H1 (cell line): ENCODE data around the gene RRH. TPM values are rescaled to one million over a fixed set of nuclear protein-coding genes. Genes with fewer than 3 reads are reported as not detected.

Source experiments
- CTCF ChIA-PET: fragments of 300-600 bp; sonication (Branson Sonifier 250); formaldehyde crosslinking; loops from one replicate; lab custom pipeline; 2021; ENCODE audit not compliant: partially characterized antibody; lab: Charles Lee
- POLR2A ChIA-PET: fragments of 300-600 bp; sonication (Branson Sonifier 250); formaldehyde crosslinking; loops from one replicate; lab custom pipeline; 2021; ENCODE audit warnings: inconsistent platforms; ENCODE audit not compliant: partially characterized antibody; lab: Charles Lee
- DNase-seq, 2 experiments: peaks; one replicate each; pipeline versions ENCODE4 v3.0.0 to v3.0.0-alpha.2; 2010 to 2022; ENCODE audit warnings: low spot score in 2 of 2, low read depth in 1 of 2, mixed read lengths in 1 of 2
- FAIRE-seq: peaks from 2 replicates; lab custom pipeline; 2011; peaks lifted over from hg19 to GRCh38; lab: Jason Lieb, UNC
- H2AFZ ChIP-seq: 2 replicates; pipeline ENCODE4 v1.8.1; 2012; ENCODE audit warnings: low read length, inconsistent platforms
- H2AK5ac ChIP-seq: 2 replicates; pipeline ENCODE4 v1.6.1; 2013; ENCODE audit warnings: low read depth, low read length
- H2BK120ac ChIP-seq: replicated peaks from 2 replicates; pipeline ENCODE3; 2013; ENCODE audit warnings: low read depth, low read length, inconsistent platforms
- H2BK12ac ChIP-seq: 2 replicates; pipeline ENCODE4 v1.6.1; 2013; ENCODE audit warnings: low read depth, low read length
- H2BK15ac ChIP-seq: 2 replicates; pipeline ENCODE4 v1.6.1; 2013; ENCODE audit warnings: low read length
- H2BK20ac ChIP-seq: 2 replicates; pipeline ENCODE4 v1.6.1; 2013; ENCODE audit warnings: low read length
- H2BK5ac ChIP-seq: 2 replicates; pipeline ENCODE4 v1.6.1; 2013; ENCODE audit warnings: low read depth, low read length
- H3K14ac ChIP-seq: 2 replicates; pipeline ENCODE4 v1.6.1; 2013; ENCODE audit warnings: inconsistent platforms; ENCODE audit not compliant: insufficient read length
- H3K18ac ChIP-seq: 2 replicates; pipeline ENCODE4 v1.6.1; 2013; ENCODE audit warnings: low read length; ENCODE audit errors: extremely low read depth
- H3K23ac ChIP-seq: 2 replicates; pipeline ENCODE4 v1.6.1; 2013; ENCODE audit warnings: inconsistent platforms; ENCODE audit not compliant: insufficient read length
- H3K23me2 ChIP-seq: 2 replicates; pipeline ENCODE4 v1.6.1; 2013; ENCODE audit warnings: low read depth, low read length
- H3K27ac ChIP-seq: 2 replicates; pipeline ENCODE4 v1.6.1; 2011; ENCODE audit warnings: low read depth, low read length, inconsistent platforms
- H3K27me3 ChIP-seq, 4 experiments: replicated peaks in 1 of 4; 1 replicate in 1 of 4; 2 replicates in 3 of 4; pipeline versions ENCODE4 v1.6.1 to v1.8.1; 2011 to 2013; ENCODE audit warnings: low read length in 3 of 4, mild to moderate bottlenecking in 3 of 4, inconsistent platforms in 2 of 4, mixed read lengths in 2 of 4, moderate library complexity in 1 of 4; ENCODE audit not compliant: control insufficient read depth in 3 of 4, insufficient read depth in 3 of 4; ENCODE audit errors: extremely low read depth in 1 of 4
- H3K36me3 ChIP-seq, 4 experiments: 2 replicates each; pipeline versions ENCODE4 v1.6.1 to v1.8.1; 2011 to 2013; ENCODE audit warnings: mild to moderate bottlenecking in 4 of 4, low read length in 3 of 4, moderate library complexity in 2 of 4, control low read depth in 1 of 4, inconsistent platforms in 1 of 4; ENCODE audit not compliant: insufficient read depth in 4 of 4, control insufficient read depth in 2 of 4
- H3K4ac ChIP-seq: replicated peaks from 2 replicates; pipeline ENCODE3; 2013; ENCODE audit warnings: low read length, low read depth, mixed read lengths, inconsistent platforms; ENCODE audit not compliant: insufficient read length
- H3K4me1 ChIP-seq, 4 experiments: replicated peaks in 1 of 4; 1 replicate in 1 of 4; 2 replicates in 3 of 4; pipeline versions ENCODE4 v1.6.1 to v1.8.1; 2011 to 2013; ENCODE audit warnings: low read length in 3 of 4, inconsistent platforms in 2 of 4, mixed read lengths in 1 of 4; ENCODE audit not compliant: insufficient read depth in 4 of 4, control insufficient read depth in 3 of 4
- H3K4me2 ChIP-seq, 2 experiments: 2 replicates each; pipeline versions ENCODE4 v1.6.1 to v1.8.1; 2011 to 2013; ENCODE audit warnings: low read depth in 2 of 2, low read length in 2 of 2, control low read depth in 1 of 2, inconsistent platforms in 1 of 2, mild to moderate bottlenecking in 1 of 2; ENCODE audit not compliant: insufficient read depth in 1 of 2
- H3K4me3 ChIP-seq, 4 experiments: fragments of 200-600, 300-600 bp in 1 of 4; sonication (generic), shearing (Covaris generic), sonication (Bioruptor Twin) in 1 of 4; 2 replicates each; pipeline versions ENCODE4 v1.5.1 to v1.8.1; 2011 to 2016; ENCODE audit warnings: low read length in 4 of 4, low read depth in 3 of 4, control low read depth in 2 of 4, inconsistent platforms in 2 of 4, mild to moderate bottlenecking in 2 of 4, mixed read lengths in 1 of 4, moderate library complexity in 1 of 4; ENCODE audit not compliant: insufficient read depth in 2 of 4; ENCODE audit errors: extremely low read depth in 1 of 4
- H3K56ac ChIP-seq: replicated peaks from 2 replicates; pipeline ENCODE3; 2013; ENCODE audit warnings: low read depth, mild to moderate bottlenecking, mixed read lengths, low read length, inconsistent platforms; ENCODE audit not compliant: insufficient read length
- H3K79me1 ChIP-seq: 2 replicates; pipeline ENCODE4 v1.6.1; 2013; ENCODE audit warnings: low read depth, low read length, control low read depth
- H3K79me2 ChIP-seq, 2 experiments: 2 replicates each; pipeline versions ENCODE4 v1.6.1 to v1.8.1; 2012 to 2013; ENCODE audit warnings: low read length in 2 of 2, mild to moderate bottlenecking in 2 of 2, inconsistent platforms in 1 of 2; ENCODE audit not compliant: insufficient read depth in 2 of 2, control insufficient read depth in 1 of 2
- H3K9ac ChIP-seq, 4 experiments: replicated peaks in 1 of 4; 1 replicate in 1 of 4; 2 replicates in 3 of 4; pipeline versions ENCODE4 v1.6.1 to v1.8.1; 2011 to 2013; ENCODE audit warnings: low read depth in 3 of 4, low read length in 3 of 4, control low read depth in 2 of 4, mild to moderate bottlenecking in 2 of 4, moderate library complexity in 2 of 4, inconsistent platforms in 1 of 4; ENCODE audit errors: extremely low read depth in 1 of 4
- H3K9me3 ChIP-seq, 2 experiments: 2 replicates each; pipeline versions ENCODE4 v1.6.1 to v1.8.1; 2012 to 2013; ENCODE audit warnings: mild to moderate bottlenecking in 2 of 2, moderate library complexity in 2 of 2, control low read depth in 1 of 2, inconsistent platforms in 1 of 2, low read depth in 1 of 2, low read length in 1 of 2, mixed read lengths in 1 of 2; ENCODE audit not compliant: insufficient read depth in 2 of 2
- H4K20me1 ChIP-seq, 2 experiments: replicated peaks in 1 of 2; 2 replicates each; pipeline versions ENCODE3 to v1.8.1; 2011 to 2013; ENCODE audit warnings: inconsistent platforms in 2 of 2, low read length in 2 of 2, mild to moderate bottlenecking in 1 of 2; ENCODE audit not compliant: insufficient read depth in 2 of 2, control insufficient read depth in 1 of 2
- H4K5ac ChIP-seq: 2 replicates; pipeline ENCODE4 v1.6.1; 2013; ENCODE audit warnings: low read length, low read depth, mixed read lengths, inconsistent platforms; ENCODE audit not compliant: insufficient read length
- H4K8ac ChIP-seq: 2 replicates; pipeline ENCODE4 v1.8.0; 2013; ENCODE audit warnings: mild to moderate bottlenecking, moderate library complexity, low read length, inconsistent platforms; ENCODE audit not compliant: insufficient read depth; ENCODE audit errors: extremely low read depth
- H4K91ac ChIP-seq: replicated peaks from 2 replicates; pipeline ENCODE3; 2013; ENCODE audit warnings: low read length, mixed read lengths, inconsistent platforms; ENCODE audit not compliant: insufficient read length
- CTBP2 ChIP-seq: IDR thresholded peaks from 2 replicates; pipeline ENCODE4 v1.7.0; 2011; ENCODE audit warnings: borderline replicate concordance, mild to moderate bottlenecking, moderate library complexity, mixed read lengths, low read length; ENCODE audit not compliant: insufficient read depth, insufficient read length
- WGBS, 2 experiments: shearing (Covaris generic) in 1 of 2; methylation state at CpG; one replicate each; pipeline versions ENCODE4 v1.1.6 to v1.1.7; 2013 to 2015; ENCODE audit warnings: low lambda C conversion rate in 2 of 2, mixed read lengths in 2 of 2, inconsistent platforms in 1 of 2, low coverage in 1 of 2, missing lambda C conversion rate in 1 of 2; ENCODE audit not compliant: insufficient replicate concordance in 2 of 2, insufficient coverage in 1 of 2, insufficient read length in 1 of 2; ENCODE audit errors: extremely low coverage in 1 of 2, missing lambda C conversion rate in 1 of 2; 5-methylcytosine and 5-hydroxymethylcytosine counted together
- polyA plus RNA-seq, 7 experiments: library from polyadenylated mRNA; depleted of rRNA in 3 of 7; stranded (reverse) in 5 of 7; unstranded in 2 of 7; fragments of >200 nt in 5 of 7; fragments of 200-250 nt in 2 of 7; gene quantifications; 1 replicate in 5 of 7; 2 replicates in 1 of 7; 4 replicates in 1 of 7; pipeline versions ENCODE4 v1.2.1 to v1.2.3, GENCODE V29; 2011 to 2013; ENCODE audit warnings: missing spikeins in 2 of 7, mixed read lengths in 2 of 7
- total RNA-seq: library from RNA; stranded (reverse); fragmentation: NEBNext Ultra II Directional; extraction: Animal tissue kit (Norgen Biotek cat#: 25700); gene quantifications from 2 replicates; pipeline ENCODE4 v1.2.1, GENCODE V29; 2021

Gene RRH
- total and polyA plus RNA-seq, 2 of the 8 experiments (the other 6 are each of a cell fraction or from before 2014, with no cell fraction given) = 0.38 TPM; not detected in 1

DNA sequence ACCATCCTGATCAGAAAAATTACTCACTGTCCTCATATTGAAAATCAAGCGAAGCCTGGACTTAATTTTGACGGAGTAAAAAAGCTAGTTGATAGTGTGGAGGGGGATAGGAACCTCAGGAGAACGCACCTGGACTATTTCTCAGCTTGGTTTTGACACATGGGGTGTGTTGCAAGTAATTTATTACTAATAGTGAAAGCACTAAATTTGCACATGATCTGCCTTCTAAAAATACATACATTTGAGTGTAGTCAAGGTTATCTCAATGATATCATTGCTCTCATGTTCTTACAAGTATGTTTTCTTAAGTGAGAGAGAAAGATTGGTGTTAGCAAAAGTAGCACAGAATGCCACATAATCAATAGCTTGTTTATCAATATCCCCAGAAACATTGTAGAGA is 49.6 kb downstream of the RRH start:
- Histone ChIP-seq H3K23ac (no peak overlapping the region), H4K91ac (no peak overlapping the region), H3K4ac (no peak overlapping the region), H3K27ac (no peak overlapping the region), H2BK20ac (no peak overlapping the region), H4K8ac (no peak overlapping the region), H2BK5ac (no peak overlapping the region), H3K79me1 (no peaks in the 10 kb centered on the region), H3K36me3 (no peaks in the 10 kb centered on the region), H3K18ac (no peak overlapping the region), H3K14ac (no peak overlapping the region), H2AFZ (no peak overlapping the region), H3K9ac (no peak overlapping the region), H3K9me3 (no peaks in the 10 kb centered on the region), H2BK15ac (no peak overlapping the region), H3K23me2 (no peaks in the 10 kb centered on the region), H2BK12ac (no peak overlapping the region), H3K79me2 (no peaks in the 10 kb centered on the region), H3K4me3 (no peak overlapping the region), H2BK120ac (no peak overlapping the region), H3K27me3 (no peaks in the 10 kb centered on the region), H2AK5ac (no peak overlapping the region), H3K56ac (no peak overlapping the region), H3K4me2 (no peak overlapping the region), H4K5ac (no peak overlapping the region), H3K4me1 (no peaks in the 10 kb centered on the region), H4K20me1 (no peaks in the 10 kb centered on the region)
- ChIA-PET POLR2A (no interaction called here), CTCF (interaction anchor here (1.1 kb wide), 1 partner anchor 72 kb away, joined by 4 read pairs; no protein-coding TSS in a partner anchor)
- FAIRE-seq (no peak), DNase-seq (no peak)
- no peak for TF ChIP-seq CTBP2
- 96% methylated on average over 3 of the region's 3 CpGs; no CpG with 5 or more reads in 1 of the 2 experiments for WGBS, 2 experiments
